MM.1S (cell line): Measurements from ENCODE around the gene TRPM2.

Source experiments
- DNase-seq: peaks from one replicate; pipeline ENCODE4 v3.0.0-alpha.2; 2015
- H2AFZ ChIP-seq: fragments of 300-600 bp; sonication (generic); 2 replicates; pipeline ENCODE4 v1.6.0; 2016; ENCODE audit warnings: antibody characterized with exemption, low read length
- H3F3A ChIP-seq: fragments of 300-600 bp; sonication (generic); 2 replicates; pipeline ENCODE4 v1.6.1; 2016; ENCODE audit warnings: mild to moderate bottlenecking, antibody characterized with exemption, low read length, moderate library complexity, mixed read lengths; ENCODE audit not compliant: insufficient read depth
- H3K27ac ChIP-seq: fragments of 300-600 bp; sonication (generic); 2 replicates; pipeline ENCODE4 v1.5.1; 2016; ENCODE audit warnings: mild to moderate bottlenecking, low read length
- H3K27me3 ChIP-seq: fragments of 300-600 bp; sonication (generic); replicated peaks from 2 replicates; pipeline ENCODE4 v1.6.0; 2016; ENCODE audit warnings: low read length; ENCODE audit not compliant: insufficient read depth
- H3K36me3 ChIP-seq: fragments of 300-600 bp; sonication (generic); replicated peaks from 2 replicates; pipeline ENCODE4 v1.6.1; 2016; ENCODE audit warnings: mild to moderate bottlenecking, low read length, mixed read lengths; ENCODE audit not compliant: insufficient read depth
- H3K4me1 ChIP-seq: fragments of 300-600 bp; sonication (generic); 2 replicates; pipeline ENCODE4 v1.6.1; 2016; ENCODE audit warnings: low read length, mixed read lengths
- H3K4me2 ChIP-seq: fragments of 300-600 bp; sonication (generic); 2 replicates; pipeline ENCODE4 v1.6.0; 2016; ENCODE audit warnings: low read depth, low read length
- H3K4me3 ChIP-seq: fragments of 300-600 bp; sonication (generic); 2 replicates; pipeline ENCODE4 v1.5.1; 2016; ENCODE audit warnings: low read length, mixed read lengths
- H3K79me2 ChIP-seq: fragments of 300-600 bp; sonication (generic); 2 replicates; pipeline ENCODE4 v1.6.1; 2016; ENCODE audit warnings: mixed run types, low read length, mixed read lengths
- H3K9ac ChIP-seq: fragments of 300-600 bp; sonication (generic); 2 replicates; pipeline ENCODE4 v1.6.1; 2016; ENCODE audit warnings: low read length, mixed read lengths
- H3K9me2 ChIP-seq: fragments of 300-600 bp; sonication (generic); replicated peaks from 2 replicates; pipeline ENCODE4 v1.6.1; 2016; ENCODE audit warnings: mild to moderate bottlenecking, low read length, mixed read lengths; ENCODE audit not compliant: insufficient read depth
- H3K9me3 ChIP-seq: fragments of 300-600 bp; sonication (generic); replicated peaks from 2 replicates; pipeline ENCODE4 v1.6.1; 2016; ENCODE audit warnings: mild to moderate bottlenecking, low read length, mixed read lengths; ENCODE audit not compliant: insufficient read depth
- H4K20me1 ChIP-seq: fragments of 300-600 bp; sonication (generic); 2 replicates; pipeline ENCODE4 v1.6.1; 2016; ENCODE audit warnings: mild to moderate bottlenecking, low read length, moderate library complexity, mixed read lengths; ENCODE audit not compliant: insufficient read depth
- EZH2 ChIP-seq: fragments of 300-600 bp; sonication (generic); optimal IDR thresholded peaks from 2 replicates; pipeline ENCODE3; 2017; ENCODE audit warnings: low read depth, mild to moderate bottlenecking, antibody characterized with exemption, low read length, mixed read lengths
- EZH2phosphoT487 ChIP-seq: fragments of 300-600 bp; sonication (generic); IDR thresholded peaks from 2 replicates; pipeline ENCODE4 v1.6.1; 2018; ENCODE audit warnings: antibody characterized with exemption, low read length
- TF ChIP-seq, protein P1 (sequence below): fragments of 300-600 bp; sonication (generic); IDR thresholded peaks from 2 replicates; pipeline ENCODE4 v1.5.1; 2016; ENCODE audit warnings: antibody characterized with exemption, low read length, mixed read lengths

Gene TRPM2

GRCh38 chr21:44332383-44332782, 21.0 kb upstream of the TRPM2 start:
- H3K4me3 ChIP-seq, result no peak overlapping the region
- no peaks in the 10 kb centered on the region for H3K9me3 ChIP-seq
- no peaks in the 10 kb centered on the region for H3K36me3 ChIP-seq
- DNase-seq, result no peak
- H3K27me3 ChIP-seq, result no peaks in the 10 kb centered on the region
- H3K4me1 ChIP-seq, result no peaks in the 10 kb centered on the region
- no peaks in the 10 kb centered on the region for H3K9me2 ChIP-seq
- H3K27ac ChIP-seq, result no peak overlapping the region
- TF ChIP-seq EZH2phosphoT487 (no peak), EZH2 (no peak)
- TF ChIP-seq, protein P1, sequence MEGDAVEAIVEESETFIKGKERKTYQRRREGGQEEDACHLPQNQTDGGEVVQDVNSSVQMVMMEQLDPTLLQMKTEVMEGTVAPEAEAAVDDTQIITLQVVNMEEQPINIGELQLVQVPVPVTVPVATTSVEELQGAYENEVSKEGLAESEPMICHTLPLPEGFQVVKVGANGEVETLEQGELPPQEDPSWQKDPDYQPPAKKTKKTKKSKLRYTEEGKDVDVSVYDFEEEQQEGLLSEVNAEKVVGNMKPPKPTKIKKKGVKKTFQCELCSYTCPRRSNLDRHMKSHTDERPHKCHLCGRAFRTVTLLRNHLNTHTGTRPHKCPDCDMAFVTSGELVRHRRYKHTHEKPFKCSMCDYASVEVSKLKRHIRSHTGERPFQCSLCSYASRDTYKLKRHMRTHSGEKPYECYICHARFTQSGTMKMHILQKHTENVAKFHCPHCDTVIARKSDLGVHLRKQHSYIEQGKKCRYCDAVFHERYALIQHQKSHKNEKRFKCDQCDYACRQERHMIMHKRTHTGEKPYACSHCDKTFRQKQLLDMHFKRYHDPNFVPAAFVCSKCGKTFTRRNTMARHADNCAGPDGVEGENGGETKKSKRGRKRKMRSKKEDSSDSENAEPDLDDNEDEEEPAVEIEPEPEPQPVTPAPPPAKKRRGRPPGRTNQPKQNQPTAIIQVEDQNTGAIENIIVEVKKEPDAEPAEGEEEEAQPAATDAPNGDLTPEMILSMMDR, result no peak
- H3F3A ChIP-seq, result 0 out of 2 replicates have a peak, but pooled peaks cover 1% of the 10 kb centered on the region
- H3K4me2 ChIP-seq, result no peak overlapping the region
- no peak overlapping the region for H3K9ac ChIP-seq
- H2AFZ ChIP-seq, result no peak overlapping the region
- 0 out of 2 replicates have a peak, but pooled peaks cover 7% of the 10 kb centered on the region for H4K20me1 ChIP-seq
- no peaks in the 10 kb centered on the region for H3K79me2 ChIP-seq

DNA sequence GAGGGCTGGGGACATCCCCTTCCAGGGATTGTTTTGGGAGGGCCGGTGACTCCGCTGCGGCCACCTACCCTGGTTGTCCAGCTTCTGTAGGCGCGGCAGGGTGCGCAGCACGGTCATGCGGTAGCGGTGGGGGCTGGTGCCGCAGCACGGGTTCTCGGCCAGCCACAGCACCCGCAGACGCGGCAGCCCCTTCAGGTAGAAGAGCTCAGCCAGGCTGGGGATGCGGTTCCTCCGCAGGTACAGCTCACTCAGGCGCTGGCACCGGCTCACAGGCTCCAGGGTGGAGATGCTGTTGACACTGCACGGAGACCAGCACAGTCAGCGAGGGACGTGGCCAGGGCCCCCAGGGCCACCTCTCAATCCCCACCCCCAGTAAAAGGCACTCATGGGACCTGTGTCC, 20.5 kb upstream of the TRPM2 start:
- Histone ChIP-seq H2AFZ (no peak overlapping the region), H3K27ac (no peak overlapping the region), H3K4me2 (no peak overlapping the region), H4K20me1 (0 out of 2 replicates have a peak, but pooled peaks cover 7% of the 10 kb centered on the region), H3K9me2 (no peaks in the 10 kb centered on the region), H3K79me2 (no peaks in the 10 kb centered on the region), H3K9me3 (no peaks in the 10 kb centered on the region), H3F3A (peaks cover 7% of the 10 kb centered on the region), H3K27me3 (no peaks in the 10 kb centered on the region), H3K36me3 (no peaks in the 10 kb centered on the region), H3K9ac (no peak overlapping the region), H3K4me3 (no peak overlapping the region), H3K4me1 (peaks cover under 1% of the 10 kb centered on the region; the same call in 1 of the 2 replicates)
- TF ChIP-seq, protein P1, result no peak
- TF ChIP-seq EZH2phosphoT487 (no peak), EZH2 (no peak)
- DNase-seq, result no peak

GRCh38 chr21:44333509-44334328, 19.7 kb upstream of the TRPM2 start:
- Histone ChIP-seq H3F3A (peaks cover 12% of the 10 kb centered on the region), H4K20me1 (0 out of 2 replicates have a peak, but pooled peaks cover 7% of the 10 kb centered on the region), H3K27me3 (no peaks in the 10 kb centered on the region), H3K9me2 (no peaks in the 10 kb centered on the region), H2AFZ (no peak overlapping the region), H3K4me3 (no peak overlapping the region), H3K36me3 (no peaks in the 10 kb centered on the region), H3K27ac (no peak overlapping the region), H3K4me1 (peaks cover 5% of the 10 kb centered on the region; the same call in 1 of the 2 replicates), H3K9me3 (no peaks in the 10 kb centered on the region), H3K9ac (no peak overlapping the region), H3K4me2 (no peak overlapping the region), H3K79me2 (no peaks in the 10 kb centered on the region)
- no peak for DNase-seq
- TF ChIP-seq, protein P1, result no peak
- TF ChIP-seq EZH2phosphoT487 (no peak), EZH2 (no peak)
